Left kidney (tissue), 2 donors: ENCODE data around the gene SIAE. TPM values are rescaled to one million over a fixed set of nuclear protein-coding genes. Genes with fewer than 3 reads are reported as not detected.
A peak's percentile ranks its signal among the peaks of the same experiment; 100 is the strongest.
"Not testable (repeated sequence)": the region's sequence is repeated elsewhere in the genome, so short reads cannot be mapped to it uniquely, and the experiment has no call there.

ENCODE experiments used
- DNase-seq: peaks from one replicate; pipeline ENCODE4 v3.0.0-alpha.2; 2013
- polyA plus RNA-seq: library from polyadenylated mRNA; unstranded; fragments of 120-200 nt; gene quantifications from one replicate; pipeline ENCODE4 v1.2.1, GENCODE V29; 2013; ENCODE audit not compliant: insufficient read length

Gene SIAE
- polyA plus RNA-seq, 1 donor: 31.5 TPM

GRCh38 chr11:124625504-124626168, 47.9 kb downstream of the SIAE start:
- no peak for DNase-seq

DNA sequence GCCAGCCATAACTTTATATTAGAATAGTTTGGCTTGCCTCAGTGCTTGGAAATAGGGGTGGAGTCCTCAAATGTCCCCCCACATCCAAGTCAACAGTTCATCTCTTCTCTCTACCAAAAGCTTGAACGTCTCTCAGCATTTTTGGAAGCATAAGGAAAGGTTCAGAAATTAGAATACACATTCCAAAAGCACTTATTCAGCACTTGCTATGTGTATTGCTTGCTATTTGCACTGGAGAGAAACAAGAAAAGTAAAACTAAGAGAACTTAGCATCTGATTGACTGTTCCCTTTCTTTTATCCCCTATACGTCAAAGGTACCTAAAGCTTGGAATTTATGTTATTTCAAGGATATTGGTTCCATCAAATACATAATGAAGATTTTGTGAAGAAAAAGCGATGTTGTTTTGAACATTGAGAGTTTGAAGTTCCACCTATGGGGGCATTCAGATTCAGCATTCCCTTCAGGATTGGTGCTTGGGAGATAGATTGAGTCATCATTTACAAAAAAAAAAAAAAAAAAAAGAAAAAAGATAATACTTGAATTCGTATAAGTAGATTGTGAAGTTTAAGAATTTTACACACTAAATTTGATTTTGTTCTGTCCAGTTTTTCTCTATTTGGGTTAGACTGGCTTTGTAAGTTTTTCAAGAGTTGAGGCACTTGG, 49.5 kb downstream of the SIAE start:
- DNase-seq: no peak

DNA sequence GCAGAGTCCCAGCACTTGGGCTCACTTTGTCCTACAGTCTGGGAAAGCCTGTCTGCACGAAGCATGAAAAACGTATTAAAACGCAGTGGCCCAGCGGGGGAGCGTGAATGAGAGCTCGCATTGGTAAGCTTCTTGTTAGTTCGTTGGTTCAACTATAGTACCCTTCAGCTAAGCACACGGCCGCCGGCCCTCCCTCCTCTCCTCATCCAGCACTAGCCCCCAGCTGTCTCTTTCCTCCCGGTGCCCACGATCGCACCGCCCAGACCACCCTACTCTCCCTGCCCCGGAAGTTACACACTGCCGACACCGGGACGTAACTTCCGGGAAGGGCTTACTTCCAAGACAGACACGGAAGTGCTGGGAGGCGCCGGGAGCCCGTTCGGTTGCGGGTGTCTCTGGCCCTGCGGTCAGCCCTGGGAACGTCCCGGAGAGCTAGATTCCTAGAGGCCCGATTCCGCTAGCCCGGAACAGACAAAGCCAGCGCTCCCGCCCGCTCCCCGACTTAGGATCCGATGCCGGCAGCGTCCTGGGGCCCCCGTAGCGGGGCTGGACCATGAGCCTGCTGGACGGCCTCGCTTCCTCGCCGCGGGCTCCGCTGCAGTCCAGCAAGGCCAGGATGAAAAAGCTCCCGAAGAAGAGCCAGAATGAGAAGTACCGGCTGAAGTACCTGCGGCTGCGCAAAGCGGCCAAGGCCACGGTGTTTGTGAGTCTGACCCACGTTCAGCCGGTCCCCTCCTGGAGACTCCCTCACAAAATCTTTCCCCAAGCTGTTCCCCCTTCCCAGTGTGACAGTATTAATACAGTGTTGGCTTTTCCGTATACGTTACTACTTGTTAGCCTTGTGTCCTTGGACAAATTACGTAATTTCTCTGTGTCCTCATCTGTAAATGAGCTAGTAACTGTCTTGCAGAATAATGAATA, 50.7 kb downstream of the SIAE start, which contains the start of gene TBRG1:
TSS of gene TBRG1 (plus strand) at position 334 of the 921 bp plus-strand sequence. CDS start at position 554, 220 bp downstream.
- peak; percentile 93 for DNase-seq

- DNase-seq: no peak
Measured at GRCh38 chr11:124618863-124619262, 54.7 kb downstream of the SIAE start.

- DNase-seq: no peak
Measured at GRCh38 chr11:124612567-124613246, 60.8 kb downstream of the SIAE start.

DNA sequence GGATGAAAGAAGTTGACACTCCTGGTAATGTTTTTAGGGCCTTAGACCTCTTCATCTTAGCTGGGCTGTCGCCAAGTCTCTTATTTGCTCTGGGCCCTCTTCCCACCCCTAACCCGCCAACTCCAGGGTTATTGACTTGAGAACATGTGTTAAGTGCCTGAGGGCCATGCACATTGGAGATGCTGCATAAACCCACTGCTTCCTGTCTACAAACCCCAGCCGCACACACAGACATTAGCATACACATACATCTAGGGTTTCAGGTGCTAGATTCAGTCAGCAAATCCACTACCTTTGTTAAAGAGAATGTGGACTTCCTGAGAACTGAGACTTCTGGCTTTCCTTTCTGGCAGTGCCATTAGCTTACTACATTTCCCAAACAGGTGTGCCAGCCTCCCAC, 61.5 kb downstream of the SIAE start:
- DNase-seq: no peak

DNA sequence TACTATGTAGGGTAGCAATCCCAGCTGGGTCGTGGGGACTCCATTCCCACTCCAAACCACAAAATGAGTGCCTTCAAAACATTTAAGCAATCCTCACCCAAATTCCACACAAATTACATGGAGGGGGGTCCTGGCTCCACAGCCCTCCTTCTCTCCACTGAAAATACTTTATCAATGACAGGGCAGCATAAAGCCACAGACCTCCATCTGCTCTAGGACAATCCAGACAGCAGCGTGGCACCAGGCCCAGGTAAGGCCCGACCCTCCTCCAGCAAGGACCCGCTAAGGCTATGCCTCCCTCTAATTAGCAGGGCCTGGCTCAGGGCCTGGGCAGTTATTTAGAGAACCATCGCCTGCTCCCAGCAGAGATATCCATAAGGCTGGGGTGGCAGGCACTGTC, 62.5 kb downstream of the SIAE start, which contains the start of gene PANX3:
TSS of gene PANX3 (plus strand) at position 365 of the 400 bp plus-strand sequence. CDS start 129 bp downstream, outside the sequence.
- no peak for DNase-seq

GRCh38 chr11:124610295-124610694, 63.2 kb downstream of the SIAE start:
- DNase-seq: no peak

- DNase-seq: no peak
Measured at GRCh38 chr11:124608147-124608546, 65.4 kb downstream of the SIAE start.

GRCh38 chr11:124605719-124606118, 67.8 kb downstream of the SIAE start:
- DNase-seq: no peak

DNA sequence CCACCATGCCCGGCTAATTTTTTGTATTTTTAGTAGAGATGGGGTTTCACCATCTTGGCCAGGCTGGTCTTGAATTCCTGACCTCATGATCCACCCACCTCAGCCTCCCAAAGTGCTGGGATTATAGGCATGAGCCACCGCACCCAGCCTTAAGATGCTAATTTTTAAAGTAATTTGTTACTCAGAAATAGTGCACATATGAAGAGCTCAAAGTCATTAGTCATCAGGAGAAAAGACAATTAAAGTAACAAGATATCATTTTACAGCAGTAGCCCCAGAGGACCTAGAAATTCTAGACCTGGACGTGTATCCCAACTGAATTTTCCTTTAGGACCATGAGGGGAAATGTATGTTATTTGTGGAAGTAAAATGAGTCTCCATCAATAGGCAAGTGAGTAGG, 70.8 kb downstream of the SIAE start:
- not testable (repeated sequence) for DNase-seq

- no peak for DNase-seq
Measured at GRCh38 chr11:124602193-124602592, 71.3 kb downstream of the SIAE start.

- DNase-seq: no peak
Measured at GRCh38 chr11:124600621-124601320, 72.8 kb downstream of the SIAE start.

DNA sequence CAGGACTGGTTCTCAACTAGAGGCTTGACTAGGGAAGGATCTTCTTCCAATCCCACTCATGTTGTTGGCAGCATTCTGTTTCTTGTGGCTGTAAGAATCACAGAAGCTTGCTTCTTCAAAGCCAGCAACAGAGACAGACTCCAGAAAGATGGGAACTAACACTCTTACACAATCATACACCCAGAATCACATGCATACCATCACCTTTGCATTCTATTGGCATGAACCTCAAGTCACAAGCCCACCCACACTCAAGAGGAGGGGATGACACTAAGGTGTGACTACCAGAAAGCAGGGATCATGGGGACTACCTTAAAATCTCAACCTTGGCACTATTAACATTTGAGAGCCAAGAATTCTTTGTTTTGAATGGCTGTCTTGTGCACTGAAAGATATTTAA, 75.9 kb downstream of the SIAE start:
- DNase-seq: no peak

DNA sequence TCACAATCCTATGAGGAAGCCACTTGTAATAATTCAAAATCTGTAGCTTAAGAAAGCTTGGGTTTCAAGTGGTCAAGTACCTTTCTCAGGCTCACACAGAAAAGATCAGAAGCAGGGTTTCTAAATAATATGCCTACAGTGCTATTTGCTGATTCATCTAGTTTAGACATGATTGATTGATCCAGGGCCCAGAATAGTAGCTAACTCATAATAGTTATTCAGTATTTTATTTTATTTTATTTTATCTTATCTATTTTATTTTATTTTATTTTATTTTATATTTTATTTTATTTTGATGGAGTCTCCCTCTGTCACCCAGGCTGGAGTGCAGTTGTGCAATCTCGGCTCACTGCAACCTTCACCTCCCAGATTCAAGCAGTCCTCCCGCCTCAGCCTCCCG, 78.2 kb downstream of the SIAE start:
- DNase-seq: no peak

- no peak for DNase-seq
Measured at GRCh38 chr11:124592627-124593026, 80.9 kb downstream of the SIAE start.

DNA sequence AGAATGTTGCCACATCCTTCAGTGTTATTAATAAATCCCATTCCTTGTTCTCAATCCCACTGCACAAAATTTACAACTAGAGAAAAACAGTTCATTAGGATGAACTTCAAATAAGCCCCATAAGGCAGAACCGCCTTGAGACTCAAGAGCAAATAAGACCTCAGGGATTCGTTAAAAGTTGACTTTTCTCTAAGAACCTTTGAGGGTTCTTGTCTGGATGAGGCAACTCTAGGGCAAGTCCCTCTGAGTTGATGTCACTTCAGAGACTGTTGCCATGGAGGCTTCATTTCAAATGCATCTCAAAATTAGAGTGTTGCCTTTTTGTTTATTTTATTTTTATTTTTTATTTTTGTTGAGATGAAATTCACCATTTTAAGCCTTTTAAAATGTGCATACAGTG, 82.1 kb downstream of the SIAE start:
- DNase-seq: no peak

GRCh38 chr11:124586238-124586860, 87.2 kb downstream of the SIAE start:
- DNase-seq: peak; percentile 56

- no peak for DNase-seq
Measured at GRCh38 chr11:124584681-124585372, 88.7 kb downstream of the SIAE start.

DNA sequence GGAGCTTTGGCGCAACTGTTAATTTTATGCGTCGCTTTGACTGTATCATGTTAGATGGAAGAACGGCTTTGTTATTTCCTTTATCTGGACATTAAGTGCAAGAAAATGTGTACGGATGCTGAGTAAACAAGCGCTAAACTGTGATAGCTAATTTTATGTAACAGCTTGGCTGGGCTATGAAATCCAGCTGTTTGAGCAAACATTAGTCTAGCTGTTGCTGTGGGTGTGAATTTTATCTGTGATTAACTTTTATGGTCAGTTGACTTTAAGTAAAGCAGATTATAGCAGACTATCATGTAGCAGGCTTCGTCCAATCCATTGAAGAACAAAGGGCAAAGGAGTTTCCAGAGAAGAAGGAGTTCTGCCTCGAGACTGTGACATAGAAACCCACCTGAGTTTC, 89.8 kb downstream of the SIAE start:
- no peak for DNase-seq
